Thoracic aorta (tissue), 2 donors: ENCODE results near the gene KCNA10. TPM values are rescaled to one million over a fixed set of nuclear protein-coding genes. Genes with fewer than 3 reads are reported as not detected.

Experiments used
- ATAC-seq: fragments of 150-250 bp; one replicate; pipeline ENCODE4 v1.8.0; 2017; ENCODE audit warnings: low read depth; ENCODE audit not compliant: insufficient number of reproducible peaks, low FRiP score
- DNase-seq: peaks from one replicate; pipeline ENCODE4 v3.0.0-alpha.2; 2020; ENCODE audit warnings: low spot score
- H3K27ac ChIP-seq, 2 donors: fragments of 200-600 bp; sonication (generic); 1 replicate in 1 of 2; 2 replicates in 1 of 2; pipeline ENCODE4 v1.5.1; 2016; ENCODE audit warnings: mild to moderate bottlenecking in 2 of 2, moderate library complexity in 2 of 2
- H3K27me3 ChIP-seq: fragments of 200-600 bp; sonication (generic); replicated peaks from 2 replicates; pipeline ENCODE4 v1.6.0; 2016; ENCODE audit warnings: mild to moderate bottlenecking; ENCODE audit not compliant: insufficient read depth
- H3K36me3 ChIP-seq: fragments of 200-600 bp; sonication (generic); one replicate; pipeline ENCODE4 v1.5.1; 2016
- H3K4me1 ChIP-seq, 2 donors: fragments of 200-600 bp; sonication (generic); 1 replicate in 1 of 2; 2 replicates in 1 of 2; pipeline versions ENCODE4 v1.5.1 to v1.6.0; 2016; ENCODE audit warnings: low read depth in 2 of 2, mild to moderate bottlenecking in 1 of 2; ENCODE audit not compliant: control insufficient read depth in 1 of 2
- H3K4me3 ChIP-seq: fragments of 200-600 bp; sonication (generic); 2 replicates; pipeline ENCODE4 v1.5.1; 2016; ENCODE audit warnings: mild to moderate bottlenecking
- H3K9me3 ChIP-seq: fragments of 200-600 bp; sonication (generic); 2 replicates; pipeline ENCODE4 v1.5.1; 2016
- total RNA-seq, 2 donors: library from RNA; depleted of rRNA; stranded (reverse); fragments of >200 nt; gene quantifications; one replicate each; pipeline versions ENCODE4 v1.1.0 to v1.2.3, GENCODE V29; 2016
- TF ChIP-seq, protein P1 (sequence below): fragments of 200-600 bp; sonication (generic); IDR thresholded peaks from one replicate; pipeline ENCODE4 v1.5.1; 2019; ENCODE audit warnings: antibody characterized with exemption

The KCNA10 gene
- total RNA-seq, 2 donors from 2014 or later = not detected

DNA sequence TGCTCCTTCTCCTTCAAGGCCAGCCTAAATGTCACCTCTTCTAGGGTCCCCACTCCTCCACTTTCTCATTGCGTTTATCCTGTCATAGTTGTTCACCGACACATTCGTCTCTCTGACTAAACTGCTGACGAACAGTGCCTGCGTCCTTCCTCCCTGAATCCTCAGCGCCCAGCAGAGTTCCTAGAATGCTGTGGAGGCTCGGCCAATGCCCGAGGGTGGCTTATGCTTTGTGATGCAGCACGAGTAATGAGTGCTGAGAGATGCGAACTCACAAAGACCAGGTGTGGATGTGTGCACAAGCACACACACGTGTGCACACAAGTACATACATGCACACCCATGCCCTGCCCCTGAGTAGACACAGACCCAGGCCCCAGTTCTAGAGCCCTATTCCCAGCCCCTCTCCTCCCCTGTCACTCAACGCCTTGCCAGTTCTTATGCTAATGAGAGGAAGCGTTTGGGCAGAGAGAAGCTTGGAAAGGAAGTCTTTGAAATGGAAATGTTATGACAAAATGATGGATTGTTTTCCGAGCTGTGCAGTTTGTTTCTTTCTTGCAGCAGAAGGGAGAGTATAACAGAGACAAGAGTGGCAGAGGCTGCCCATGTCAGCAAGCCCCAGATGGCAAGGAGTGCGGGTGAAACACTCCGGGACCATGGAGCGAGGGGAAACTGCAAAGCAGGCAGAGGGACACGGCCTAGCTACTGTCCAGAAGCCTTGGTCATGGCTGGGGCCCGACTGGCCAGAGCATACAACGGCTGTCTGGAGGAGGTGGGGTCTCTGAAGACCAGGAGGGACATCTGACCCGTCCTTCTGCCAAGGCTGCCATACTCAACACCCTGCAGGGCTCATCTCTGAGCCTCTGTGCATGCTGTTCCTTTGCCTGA lies 24.2 kb downstream of the KCNA10 start:
- no peaks in the 10 kb centered on the region for H3K27me3 ChIP-seq
- TF ChIP-seq, protein P1, sequence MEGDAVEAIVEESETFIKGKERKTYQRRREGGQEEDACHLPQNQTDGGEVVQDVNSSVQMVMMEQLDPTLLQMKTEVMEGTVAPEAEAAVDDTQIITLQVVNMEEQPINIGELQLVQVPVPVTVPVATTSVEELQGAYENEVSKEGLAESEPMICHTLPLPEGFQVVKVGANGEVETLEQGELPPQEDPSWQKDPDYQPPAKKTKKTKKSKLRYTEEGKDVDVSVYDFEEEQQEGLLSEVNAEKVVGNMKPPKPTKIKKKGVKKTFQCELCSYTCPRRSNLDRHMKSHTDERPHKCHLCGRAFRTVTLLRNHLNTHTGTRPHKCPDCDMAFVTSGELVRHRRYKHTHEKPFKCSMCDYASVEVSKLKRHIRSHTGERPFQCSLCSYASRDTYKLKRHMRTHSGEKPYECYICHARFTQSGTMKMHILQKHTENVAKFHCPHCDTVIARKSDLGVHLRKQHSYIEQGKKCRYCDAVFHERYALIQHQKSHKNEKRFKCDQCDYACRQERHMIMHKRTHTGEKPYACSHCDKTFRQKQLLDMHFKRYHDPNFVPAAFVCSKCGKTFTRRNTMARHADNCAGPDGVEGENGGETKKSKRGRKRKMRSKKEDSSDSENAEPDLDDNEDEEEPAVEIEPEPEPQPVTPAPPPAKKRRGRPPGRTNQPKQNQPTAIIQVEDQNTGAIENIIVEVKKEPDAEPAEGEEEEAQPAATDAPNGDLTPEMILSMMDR = no peak
- H3K36me3 ChIP-seq = no peaks in the 10 kb centered on the region
- no peak overlapping the region for H3K4me3 ChIP-seq
- no peak overlapping the region for H3K27ac ChIP-seq
- ATAC-seq = no peak
- DNase-seq = no peak
- H3K4me1 ChIP-seq = no peaks in the 10 kb centered on the region
- H3K9me3 ChIP-seq = no peaks in the 10 kb centered on the region

DNA sequence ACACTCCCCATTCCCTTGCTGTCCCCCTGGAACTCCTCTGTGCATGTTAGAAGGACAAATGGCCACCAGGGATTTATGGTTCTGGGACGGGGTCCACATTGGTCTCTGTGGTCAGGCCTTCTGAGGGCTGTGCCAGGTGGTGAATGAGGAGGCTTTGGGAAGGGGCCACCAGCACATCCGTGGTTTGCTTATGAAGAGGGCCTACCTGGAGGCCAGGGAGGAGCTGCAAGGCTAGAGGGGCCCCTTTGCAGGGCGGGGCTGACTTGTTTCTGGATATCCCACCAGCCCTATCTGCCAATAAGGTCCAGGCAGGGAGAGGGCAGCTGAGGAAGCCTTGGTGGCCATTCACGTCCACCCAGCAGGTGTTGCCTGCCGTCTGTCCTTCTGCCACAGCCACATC lies 24.9 kb downstream of the KCNA10 start:
- H3K27ac ChIP-seq = no peak overlapping the region
- H3K27me3 ChIP-seq = no peaks in the 10 kb centered on the region
- no peak overlapping the region for H3K4me3 ChIP-seq
- H3K9me3 ChIP-seq = no peaks in the 10 kb centered on the region
- DNase-seq (no peak), ATAC-seq (no peak)
- H3K36me3 ChIP-seq = no peaks in the 10 kb centered on the region
- no peaks in the 10 kb centered on the region for H3K4me1 ChIP-seq
- TF ChIP-seq, protein P1 = no peak

DNA sequence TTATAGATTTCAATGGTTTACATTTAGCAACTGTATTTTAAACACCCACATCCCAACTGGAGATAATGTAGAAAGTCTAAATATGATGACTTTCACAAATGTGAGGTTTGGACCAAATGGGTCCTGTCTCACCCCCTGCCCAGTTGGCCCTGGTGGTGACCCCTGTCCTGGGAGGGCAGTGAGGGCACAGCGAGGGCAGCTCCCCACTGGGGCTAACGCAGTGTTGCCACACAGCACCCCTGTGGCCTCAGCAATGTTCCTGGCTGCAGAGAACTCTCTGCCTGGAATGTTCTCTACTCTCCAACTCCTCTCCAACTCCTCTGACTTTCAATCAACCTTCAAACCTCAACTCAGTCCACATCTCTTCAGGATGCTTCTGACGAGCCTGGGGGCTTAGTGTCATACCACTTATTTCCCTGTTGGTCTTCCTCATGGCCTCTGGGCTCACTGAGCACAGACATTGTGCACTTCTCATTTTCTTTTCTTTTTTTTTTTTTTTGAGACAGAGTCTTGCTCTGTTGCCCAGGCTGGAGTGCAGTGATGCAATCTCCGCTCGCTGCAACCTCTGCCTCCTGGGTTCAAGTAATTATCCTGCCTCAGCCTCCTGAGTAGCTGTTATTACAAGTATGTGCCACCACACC lies 25.8 kb downstream of the KCNA10 start:
- Histone ChIP-seq H3K9me3 (no peaks in the 10 kb centered on the region), H3K4me3 (no peak overlapping the region), H3K27me3 (no peaks in the 10 kb centered on the region), H3K27ac (no peak overlapping the region), H3K36me3 (no peaks in the 10 kb centered on the region), H3K4me1 (no peaks in the 10 kb centered on the region)
- DNase-seq = no peak
- TF ChIP-seq, protein P1 = no peak
- no peak for ATAC-seq

DNA sequence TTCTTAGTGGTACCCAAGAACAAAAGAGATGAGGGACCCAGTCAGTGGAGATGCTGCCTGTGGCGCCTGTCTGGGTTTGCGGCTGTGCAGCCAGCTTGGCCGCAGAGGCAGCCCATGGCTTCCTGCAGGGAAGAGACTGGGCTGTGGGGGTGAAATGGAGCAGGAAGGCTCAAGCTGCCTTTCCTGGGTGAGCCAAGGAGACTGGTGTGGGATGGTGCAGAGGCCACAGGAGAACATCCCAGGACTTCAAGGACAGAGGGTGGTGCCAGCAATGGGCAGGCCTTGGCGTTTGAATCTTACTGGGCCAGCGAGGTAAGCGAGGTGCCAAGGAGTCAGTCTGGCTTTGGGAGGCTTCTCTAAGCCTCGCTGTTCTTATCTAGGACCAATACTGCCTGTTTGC lies 26.4 kb downstream of the KCNA10 start:
- TF ChIP-seq, protein P1 = no peak
- ATAC-seq = no peak
- DNase-seq = no peak

DNA sequence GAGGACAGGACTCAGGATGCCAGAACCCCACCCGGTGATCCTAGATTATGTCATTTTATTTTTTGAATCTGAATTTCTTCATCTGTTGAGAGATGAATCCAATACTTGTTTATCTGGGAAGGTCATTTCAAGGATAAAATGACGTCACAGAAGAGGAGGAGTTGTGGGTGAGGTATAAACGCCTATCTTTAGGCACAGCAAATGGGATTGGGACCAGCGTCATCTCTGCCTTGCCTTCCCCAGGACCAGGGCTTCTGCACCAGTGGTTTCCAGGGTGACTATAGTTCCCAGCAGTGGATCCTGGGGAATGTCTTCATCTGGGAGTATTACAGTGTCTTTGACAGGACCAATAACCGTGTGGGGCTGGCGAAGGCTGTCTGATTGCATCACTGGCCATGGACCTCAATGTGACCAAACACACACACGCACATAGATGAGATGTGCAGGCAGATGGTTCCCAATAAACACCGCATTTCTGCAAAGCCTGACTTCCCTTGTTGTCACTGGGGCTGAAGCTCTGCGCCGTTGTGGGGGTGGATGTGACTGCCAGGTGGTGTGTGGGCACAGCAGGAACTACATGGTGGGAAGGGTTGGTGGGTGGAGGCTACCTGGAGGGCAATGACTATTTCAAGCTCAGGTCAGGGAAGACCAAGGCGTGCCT lies 28.1 kb downstream of the KCNA10 start:
- no peaks in the 10 kb centered on the region for H3K36me3 ChIP-seq

More for the DNA sequence above, 26.4 kb downstream of the KCNA10 start:
- no peaks in the 10 kb centered on the region for H3K36me3 ChIP-seq
- H3K27ac ChIP-seq = no peak overlapping the region
- H3K4me3 ChIP-seq = no peak overlapping the region
- no peaks in the 10 kb centered on the region for H3K9me3 ChIP-seq
- H3K27me3 ChIP-seq = no peaks in the 10 kb centered on the region
- no peaks in the 10 kb centered on the region for H3K4me1 ChIP-seq

More for the DNA sequence above, 28.1 kb downstream of the KCNA10 start:
- Histone ChIP-seq H3K9me3 (no peaks in the 10 kb centered on the region), H3K4me1 (no peaks in the 10 kb centered on the region), H3K27ac (no peak overlapping the region), H3K4me3 (no peak overlapping the region), H3K27me3 (no peaks in the 10 kb centered on the region)
- TF ChIP-seq, protein P1 = no peak
- no peak for DNase-seq
- ATAC-seq = no peak
